ENCODE data around the gene AMOTL1.

DNA sequence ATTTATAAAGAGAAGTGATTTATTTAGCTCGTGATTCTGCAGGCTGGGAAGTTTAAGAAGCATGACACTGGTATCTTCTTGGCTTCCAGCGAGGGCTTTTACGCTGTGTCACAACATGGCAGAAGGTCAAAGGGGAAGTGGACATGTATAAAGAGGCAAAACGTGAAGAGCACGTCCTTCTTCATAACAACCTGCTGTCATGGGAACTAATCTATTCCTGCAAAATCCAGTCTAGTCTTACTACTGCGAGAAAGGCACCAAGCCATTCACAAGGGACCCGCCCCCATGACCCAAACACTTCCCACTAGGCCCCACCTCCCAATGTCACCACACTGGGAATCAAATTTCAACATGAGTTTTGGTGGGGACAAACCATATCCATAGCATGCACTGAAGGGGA is 58.3 kb downstream of the AMOTL1 start:
- TF ChIP-seq, protein P1, sequence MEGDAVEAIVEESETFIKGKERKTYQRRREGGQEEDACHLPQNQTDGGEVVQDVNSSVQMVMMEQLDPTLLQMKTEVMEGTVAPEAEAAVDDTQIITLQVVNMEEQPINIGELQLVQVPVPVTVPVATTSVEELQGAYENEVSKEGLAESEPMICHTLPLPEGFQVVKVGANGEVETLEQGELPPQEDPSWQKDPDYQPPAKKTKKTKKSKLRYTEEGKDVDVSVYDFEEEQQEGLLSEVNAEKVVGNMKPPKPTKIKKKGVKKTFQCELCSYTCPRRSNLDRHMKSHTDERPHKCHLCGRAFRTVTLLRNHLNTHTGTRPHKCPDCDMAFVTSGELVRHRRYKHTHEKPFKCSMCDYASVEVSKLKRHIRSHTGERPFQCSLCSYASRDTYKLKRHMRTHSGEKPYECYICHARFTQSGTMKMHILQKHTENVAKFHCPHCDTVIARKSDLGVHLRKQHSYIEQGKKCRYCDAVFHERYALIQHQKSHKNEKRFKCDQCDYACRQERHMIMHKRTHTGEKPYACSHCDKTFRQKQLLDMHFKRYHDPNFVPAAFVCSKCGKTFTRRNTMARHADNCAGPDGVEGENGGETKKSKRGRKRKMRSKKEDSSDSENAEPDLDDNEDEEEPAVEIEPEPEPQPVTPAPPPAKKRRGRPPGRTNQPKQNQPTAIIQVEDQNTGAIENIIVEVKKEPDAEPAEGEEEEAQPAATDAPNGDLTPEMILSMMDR (IDR thresholded peaks at IDR 0.05), result no peak
- no peak for TF ChIP-seq POLR2A (IDR thresholded peaks at IDR 0.05)
